ENCODE measurements around the gene TRIM8. TPM values are rescaled to one million over a fixed set of nuclear protein-coding genes. Genes with fewer than 3 reads are reported as not detected.

TRIM8 gene
- total RNA-seq, 1 donor from 2014 or later, result 182 TPM

- no peak for TF ChIP-seq CTCF (conservative IDR thresholded peaks at IDR 0.05; ENCODE audit: low read depth, low read length)
- no peak overlapping the region for H3K4me3 ChIP-seq (ENCODE audit: low read depth, low read length)
- no peak for DNase-seq (ENCODE audit: low read depth)
Observed at GRCh38 chr10:102656026-102656425, 11.7 kb downstream of the TRIM8 start.

GRCh38 chr10:102656791-102657371 is 12.6 kb downstream of the TRIM8 start:
- DNase-seq (ENCODE audit: low read depth), result no peak
- no peak for TF ChIP-seq CTCF (conservative IDR thresholded peaks at IDR 0.05; ENCODE audit: low read depth, low read length)
- H3K4me3 ChIP-seq (ENCODE audit: low read depth, low read length), result no peak overlapping the region

- no peak overlapping the region for H3K4me3 ChIP-seq (ENCODE audit: low read depth, low read length)
- TF ChIP-seq CTCF (conservative IDR thresholded peaks at IDR 0.05; ENCODE audit: low read depth, low read length), result no peak
- DNase-seq (ENCODE audit: low read depth), result no peak
Observed at GRCh38 chr10:102657451-102657850, 13.2 kb downstream of the TRIM8 start.

GRCh38 chr10:102657984-102658724 is 13.9 kb downstream of the TRIM8 start:
- H3K4me3 ChIP-seq (ENCODE audit: low read depth, low read length), result no peak overlapping the region
- no peak for DNase-seq (ENCODE audit: low read depth)
- no peak for TF ChIP-seq CTCF (conservative IDR thresholded peaks at IDR 0.05; ENCODE audit: low read depth, low read length)

- no peak for DNase-seq (ENCODE audit: low read depth)
- no peak for TF ChIP-seq CTCF (conservative IDR thresholded peaks at IDR 0.05; ENCODE audit: low read depth, low read length)
- H3K4me3 ChIP-seq (ENCODE audit: low read depth, low read length), result no peak overlapping the region
Observed at GRCh38 chr10:102658802-102659201, 14.5 kb downstream of the TRIM8 start.

GRCh38 chr10:102660888-102661657 is 16.8 kb downstream of the TRIM8 start:
- no peak for TF ChIP-seq CTCF (conservative IDR thresholded peaks at IDR 0.05; ENCODE audit: low read depth, low read length)
- no peak overlapping the region for H3K4me3 ChIP-seq (ENCODE audit: low read depth, low read length)
- DNase-seq (ENCODE audit: low read depth), result no peak

Data from epithelial cell of proximal tubule (primary cell).